LNCAP (cell line): Measurements from ENCODE around the gene ACTRT2.

Experiments
- TF ChIP-seq, protein P1 (sequence below): fragments of 450-650 bp; IDR thresholded peaks from 2 replicates; pipeline ENCODE4 v1.5.1; 2017; ENCODE audit warnings: mild to moderate bottlenecking

ACTRT2 gene

DNA sequence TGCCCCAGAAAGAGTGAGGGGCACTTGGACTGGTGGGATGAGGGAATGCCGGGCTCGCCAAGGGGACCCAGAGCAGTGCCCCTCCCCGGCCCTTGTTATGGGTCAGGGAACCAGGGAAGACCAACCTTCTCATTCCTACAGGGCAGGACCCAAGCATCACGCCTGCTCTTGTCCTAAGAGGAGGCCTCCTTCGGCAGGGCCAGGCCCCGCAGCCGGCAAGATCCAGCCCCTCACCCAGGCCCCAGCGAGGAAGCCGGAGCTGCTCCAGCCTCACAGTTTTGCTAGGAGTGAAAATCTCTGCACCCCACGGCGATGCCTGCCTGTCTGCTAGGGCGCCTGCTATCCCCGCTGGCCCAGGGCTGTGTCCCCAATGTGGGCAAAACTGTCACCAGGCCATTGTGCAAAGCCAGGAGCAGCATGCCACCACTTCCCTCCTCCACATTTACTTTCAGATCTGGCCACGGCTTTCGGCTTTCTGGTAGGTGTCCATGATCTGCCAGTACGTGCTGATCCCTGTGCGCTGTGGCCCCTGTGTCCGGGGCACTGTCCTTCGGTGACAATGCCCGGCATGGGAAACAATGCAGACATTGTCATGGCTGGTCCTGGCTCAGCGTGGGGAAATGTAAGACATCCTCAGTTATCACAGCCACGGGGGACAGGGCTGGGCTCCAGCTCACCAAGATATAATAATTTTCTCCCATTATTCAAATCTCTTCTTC lies 9.6 kb downstream of the ACTRT2 start:
- TF ChIP-seq, protein P1, sequence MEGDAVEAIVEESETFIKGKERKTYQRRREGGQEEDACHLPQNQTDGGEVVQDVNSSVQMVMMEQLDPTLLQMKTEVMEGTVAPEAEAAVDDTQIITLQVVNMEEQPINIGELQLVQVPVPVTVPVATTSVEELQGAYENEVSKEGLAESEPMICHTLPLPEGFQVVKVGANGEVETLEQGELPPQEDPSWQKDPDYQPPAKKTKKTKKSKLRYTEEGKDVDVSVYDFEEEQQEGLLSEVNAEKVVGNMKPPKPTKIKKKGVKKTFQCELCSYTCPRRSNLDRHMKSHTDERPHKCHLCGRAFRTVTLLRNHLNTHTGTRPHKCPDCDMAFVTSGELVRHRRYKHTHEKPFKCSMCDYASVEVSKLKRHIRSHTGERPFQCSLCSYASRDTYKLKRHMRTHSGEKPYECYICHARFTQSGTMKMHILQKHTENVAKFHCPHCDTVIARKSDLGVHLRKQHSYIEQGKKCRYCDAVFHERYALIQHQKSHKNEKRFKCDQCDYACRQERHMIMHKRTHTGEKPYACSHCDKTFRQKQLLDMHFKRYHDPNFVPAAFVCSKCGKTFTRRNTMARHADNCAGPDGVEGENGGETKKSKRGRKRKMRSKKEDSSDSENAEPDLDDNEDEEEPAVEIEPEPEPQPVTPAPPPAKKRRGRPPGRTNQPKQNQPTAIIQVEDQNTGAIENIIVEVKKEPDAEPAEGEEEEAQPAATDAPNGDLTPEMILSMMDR: no peak

DNA sequence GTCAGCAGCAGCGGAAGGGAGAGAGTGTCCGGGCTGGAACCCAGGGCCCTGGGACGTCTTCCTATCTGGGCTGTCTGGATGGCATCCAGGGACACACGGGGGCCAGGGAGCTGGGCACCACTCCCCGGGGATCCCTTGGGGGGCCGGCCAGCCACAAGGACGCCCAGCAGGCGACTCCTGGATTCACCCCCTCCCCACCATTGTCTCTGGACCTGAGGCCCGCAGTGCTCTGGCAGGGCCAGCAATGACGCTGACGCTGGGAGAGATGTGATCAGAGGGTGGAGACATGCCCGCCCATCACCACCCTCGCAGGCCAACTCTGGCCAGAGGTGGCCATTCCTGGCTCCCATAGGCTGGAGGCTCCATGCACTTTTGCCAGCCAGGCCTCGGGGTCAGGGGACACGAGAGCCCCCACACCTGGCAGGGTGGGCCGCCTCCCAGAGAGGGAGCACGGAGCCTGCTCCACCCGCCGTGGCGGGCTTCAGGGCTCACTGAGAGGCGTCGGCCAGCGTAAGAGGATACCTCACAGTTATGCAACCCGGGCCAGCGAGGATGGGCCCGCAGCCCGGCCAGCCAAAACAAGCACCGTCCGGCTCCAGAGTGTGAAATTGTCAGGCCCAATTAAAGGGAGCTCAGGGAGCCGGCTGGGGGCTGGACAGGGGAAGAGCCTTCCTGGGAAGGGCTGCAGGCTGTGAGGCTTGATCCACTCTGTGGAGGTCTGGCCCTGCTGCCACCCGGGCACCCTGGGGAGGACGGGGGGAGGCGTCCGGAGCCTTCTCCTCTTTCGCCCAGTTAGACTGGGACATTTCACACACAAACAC lies 10.3 kb downstream of the ACTRT2 start:
- TF ChIP-seq, protein P1: no peak

DNA sequence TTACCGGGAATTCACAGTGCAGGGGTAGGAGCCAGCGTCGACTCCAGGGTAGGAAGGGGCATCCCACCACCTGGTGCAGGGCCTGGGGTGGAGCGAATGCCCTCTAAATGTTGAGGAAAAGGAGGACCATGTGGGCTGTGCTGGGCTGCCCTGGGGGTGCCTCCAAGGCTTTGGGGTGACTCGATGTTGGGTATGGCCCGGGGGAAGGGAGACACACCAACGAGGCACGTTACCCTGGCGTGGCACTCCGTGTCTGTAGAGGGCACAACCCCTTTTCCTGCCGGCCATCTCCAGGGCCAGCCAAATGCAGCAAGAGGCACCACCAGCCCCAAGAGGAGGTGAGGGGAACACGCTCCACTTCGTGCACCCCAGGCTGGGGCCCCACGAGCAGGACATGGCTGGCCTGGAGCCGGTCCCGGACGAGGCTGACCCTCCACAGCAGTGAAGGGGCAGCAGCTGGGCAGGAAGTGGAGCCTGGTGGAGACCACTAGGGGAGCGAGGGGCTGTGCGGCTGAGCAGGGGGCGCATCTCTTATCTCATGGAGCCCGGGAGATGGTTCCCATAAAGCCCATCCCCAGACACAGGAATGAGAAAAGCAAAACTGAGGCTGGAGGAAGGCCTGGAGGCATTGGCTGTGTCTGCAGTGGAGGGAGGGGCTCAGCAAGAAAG lies 11.2 kb downstream of the ACTRT2 start:
- TF ChIP-seq, protein P1: no peak

DNA sequence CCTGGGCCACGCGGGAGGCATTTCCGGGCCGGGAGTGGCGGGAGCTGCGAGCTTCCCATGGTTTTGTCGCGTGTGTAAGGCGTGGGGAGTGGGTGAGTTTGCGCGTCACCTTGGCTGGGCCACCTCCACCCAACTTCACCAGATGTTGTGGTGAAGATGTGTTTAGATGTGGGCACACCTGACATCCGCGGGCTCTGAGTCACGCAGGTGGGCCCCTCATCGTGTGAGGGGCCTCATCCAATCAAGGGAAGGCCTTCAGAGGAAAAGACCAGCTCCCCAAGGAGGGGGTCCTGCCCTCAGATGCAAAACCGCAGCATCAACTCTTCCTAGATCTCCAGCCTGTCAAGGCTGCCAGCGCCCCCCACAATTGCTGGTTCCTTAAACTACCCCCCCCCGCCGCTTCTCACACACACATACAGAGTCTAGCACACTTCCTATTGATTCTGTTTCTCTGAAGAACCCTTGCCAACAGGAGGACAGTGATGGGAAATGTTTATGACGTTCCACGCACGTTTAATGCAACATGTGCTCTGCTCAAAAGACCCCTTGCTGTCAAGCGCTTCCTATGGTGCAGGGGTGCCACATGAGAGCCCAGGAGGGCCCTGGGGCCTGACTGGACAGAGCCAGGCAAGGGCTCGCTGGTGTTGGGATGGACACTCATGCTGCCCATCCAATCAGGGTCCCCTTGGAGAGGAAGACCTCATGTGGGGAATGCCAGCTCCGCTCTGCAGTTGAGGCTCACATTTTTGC lies 11.9 kb downstream of the ACTRT2 start:
- TF ChIP-seq, protein P1: no peak

DNA sequence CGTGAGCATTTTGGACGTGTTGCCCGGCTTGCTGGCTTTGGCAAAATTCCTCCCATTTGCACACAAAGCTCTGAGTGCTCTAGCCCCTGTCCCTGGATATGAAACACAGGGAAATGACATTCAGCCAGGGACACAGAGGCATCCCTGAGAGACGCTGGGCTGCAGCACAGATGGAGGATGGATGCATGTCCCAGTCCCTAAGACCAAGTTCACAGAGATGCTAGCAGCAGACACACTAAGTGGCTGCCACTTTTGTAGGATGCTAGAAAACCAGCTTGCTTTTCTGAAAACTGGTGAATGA lies 12.5 kb downstream of the ACTRT2 start:
- TF ChIP-seq, protein P1: no peak

DNA sequence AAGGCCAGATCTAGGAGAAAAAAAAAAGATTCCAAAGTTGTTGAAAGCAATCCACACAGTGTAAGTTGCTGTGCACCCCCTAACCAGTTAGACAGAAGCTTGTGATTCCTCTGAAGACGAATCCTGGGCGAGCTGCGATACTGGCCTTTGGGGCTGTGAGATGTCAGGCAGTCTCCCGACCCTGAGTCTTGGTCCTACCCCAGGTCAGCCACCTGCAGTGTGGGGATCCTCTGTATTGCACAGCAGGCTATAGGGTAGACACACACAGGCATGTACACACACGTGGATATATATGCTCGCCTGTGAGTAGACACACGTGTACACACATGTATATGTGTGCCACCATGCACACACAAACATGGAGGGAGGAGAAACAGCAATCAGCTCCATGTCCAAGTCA lies 12.9 kb downstream of the ACTRT2 start:
- TF ChIP-seq, protein P1: no peak

DNA sequence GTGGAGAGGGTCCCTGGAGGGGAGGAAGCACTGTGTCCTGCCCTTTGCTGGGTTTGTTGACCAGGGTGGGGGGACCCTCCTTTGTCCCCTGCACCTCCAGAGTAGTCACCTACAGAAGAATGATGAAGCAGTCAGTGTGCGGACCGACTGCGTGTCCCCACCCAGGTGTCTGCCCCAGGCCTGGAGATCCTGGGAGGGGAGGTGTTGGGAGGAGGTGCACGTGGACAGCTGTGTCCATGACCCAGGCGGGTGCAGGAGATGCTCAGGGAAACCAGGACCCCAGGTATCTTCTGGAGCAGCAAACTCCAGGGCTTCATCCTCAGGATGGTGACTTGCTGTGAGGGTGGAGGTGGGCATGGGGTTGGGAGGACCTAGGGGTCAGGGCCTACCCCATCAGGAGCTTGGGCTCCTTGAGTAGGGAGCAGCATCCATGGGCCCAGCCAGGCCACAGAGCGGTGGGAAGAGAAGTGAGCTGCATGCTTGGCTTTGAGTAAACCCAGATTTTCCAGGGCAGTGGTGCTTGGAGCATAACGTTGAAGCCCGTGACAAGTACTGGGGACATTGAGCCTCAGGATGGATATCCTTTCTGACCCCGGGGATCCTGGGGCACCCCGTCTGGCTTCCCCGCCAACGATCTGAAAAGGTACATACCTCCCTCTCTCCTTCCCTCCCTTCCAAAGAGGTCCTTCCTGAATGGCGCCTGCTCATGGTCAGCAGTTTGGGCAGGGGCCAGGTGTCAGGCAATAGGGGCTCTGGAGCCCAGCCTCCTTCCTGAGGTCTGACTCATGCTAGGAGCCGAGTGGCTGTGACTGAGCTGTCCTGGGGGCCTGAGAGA lies 13.7 kb downstream of the ACTRT2 start:
- TF ChIP-seq, protein P1: no peak
